Fibroblast of lung (primary cell): Measurements from ENCODE around the gene ACTN1. TPM values are rescaled to one million over a fixed set of nuclear protein-coding genes. Genes with fewer than 3 reads are reported as not detected.

ENCODE experiments used
- DNase-seq, 2 donors: peaks; one replicate each; pipeline versions ENCODE4 v3.0.0 to v3.0.0-alpha.2; 2010; ENCODE audit warnings: low read depth in 2 of 2
- H2AFZ ChIP-seq: 2 replicates; pipeline ENCODE4 v1.5.1; 2012; ENCODE audit warnings: low read length, control low read depth, inconsistent platforms
- H3K27ac ChIP-seq: 2 replicates; pipeline ENCODE4 v1.5.1; 2011; ENCODE audit warnings: low read length, control low read depth; ENCODE audit not compliant: insufficient read depth
- H3K27me3 ChIP-seq: 2 replicates; pipeline ENCODE4 v1.5.1; 2011; ENCODE audit warnings: mild to moderate bottlenecking, low read length; ENCODE audit not compliant: control insufficient read depth, insufficient read depth
- H3K36me3 ChIP-seq: 2 replicates; pipeline ENCODE4 v1.5.1; 2011; ENCODE audit warnings: low read length; ENCODE audit not compliant: control insufficient read depth, insufficient read depth
- H3K4me1 ChIP-seq: 2 replicates; pipeline ENCODE4 v1.5.1; 2011; ENCODE audit warnings: low read length; ENCODE audit not compliant: control insufficient read depth, insufficient read depth; ENCODE audit errors: extremely low read depth
- H3K4me2 ChIP-seq: 2 replicates; pipeline ENCODE4 v1.5.1; 2011; ENCODE audit warnings: low read length, control low read depth; ENCODE audit not compliant: insufficient read depth; ENCODE audit errors: extremely low read depth
- H3K4me3 ChIP-seq, 4 experiments: fragments of 200-600 bp in 1 of 4; sonication (generic) in 1 of 4; replicated peaks in 1 of 4; 2 replicates each; pipeline ENCODE4 v1.5.1; 2011 to 2016; ENCODE audit warnings: low read length in 4 of 4, low read depth in 3 of 4, mild to moderate bottlenecking in 3 of 4, control low read depth in 2 of 4, inconsistent platforms in 1 of 4, mixed read lengths in 1 of 4; ENCODE audit not compliant: insufficient read depth in 1 of 4; ENCODE audit errors: control extremely low read depth in 1 of 4
- H3K79me2 ChIP-seq: 2 replicates; pipeline ENCODE4 v1.5.1; 2012; ENCODE audit warnings: mild to moderate bottlenecking, low read length, inconsistent platforms; ENCODE audit not compliant: control insufficient read depth, insufficient read depth
- H3K9ac ChIP-seq: 2 replicates; pipeline ENCODE4 v1.5.1; 2011; ENCODE audit warnings: mild to moderate bottlenecking, low read length, control low read depth; ENCODE audit not compliant: insufficient read depth
- H3K9me3 ChIP-seq: 2 replicates; pipeline ENCODE4 v1.5.1; 2012; ENCODE audit warnings: low read depth, low read length; ENCODE audit not compliant: control insufficient read depth, insufficient read depth
- H4K20me1 ChIP-seq: 2 replicates; pipeline ENCODE4 v1.5.1; 2011; ENCODE audit warnings: low read length; ENCODE audit not compliant: control insufficient read depth, insufficient read depth; ENCODE audit errors: extremely low read depth
- EZH2 ChIP-seq: IDR thresholded peaks from 2 replicates; pipeline ENCODE4 v1.5.1; 2012; ENCODE audit warnings: low read length, control low read depth, mild to moderate bottlenecking; ENCODE audit errors: missing control alignments
- polyA plus RNA-seq, 2 donors: library from polyadenylated mRNA; depleted of rRNA in 1 of 2; stranded (reverse) in 1 of 2; unstranded in 1 of 2; fragments of >200 nt; gene quantifications; 2 replicates each; pipeline ENCODE4 v1.2.1, GENCODE V29; 2011 to 2012; ENCODE audit warnings: missing spikeins in 1 of 2
- total RNA-seq: library from RNA; depleted of rRNA; stranded (reverse); fragments of >200 nt; gene quantifications from 2 replicates; pipeline ENCODE4 v1.2.1, GENCODE V29; 2014
- TF ChIP-seq, protein P1 (sequence below), 2 donors: IDR thresholded peaks in 1 of 2; conservative IDR thresholded peaks in 1 of 2; 1 replicate in 1 of 2; 2 replicates in 1 of 2; pipeline ENCODE4 v1.5.1; 2011 to 2012; ENCODE audit warnings: low read length in 2 of 2, control low read depth in 1 of 2, inconsistent platforms in 1 of 2, low read depth in 1 of 2, mild to moderate bottlenecking in 1 of 2

ACTN1 gene
- total and polyA plus RNA-seq, 2 donors (not counting 1 experiment from before 2014, with no cell fraction given), result 254 to 729 TPM

- no peak for TF ChIP-seq EZH2
- TF ChIP-seq, protein P1, sequence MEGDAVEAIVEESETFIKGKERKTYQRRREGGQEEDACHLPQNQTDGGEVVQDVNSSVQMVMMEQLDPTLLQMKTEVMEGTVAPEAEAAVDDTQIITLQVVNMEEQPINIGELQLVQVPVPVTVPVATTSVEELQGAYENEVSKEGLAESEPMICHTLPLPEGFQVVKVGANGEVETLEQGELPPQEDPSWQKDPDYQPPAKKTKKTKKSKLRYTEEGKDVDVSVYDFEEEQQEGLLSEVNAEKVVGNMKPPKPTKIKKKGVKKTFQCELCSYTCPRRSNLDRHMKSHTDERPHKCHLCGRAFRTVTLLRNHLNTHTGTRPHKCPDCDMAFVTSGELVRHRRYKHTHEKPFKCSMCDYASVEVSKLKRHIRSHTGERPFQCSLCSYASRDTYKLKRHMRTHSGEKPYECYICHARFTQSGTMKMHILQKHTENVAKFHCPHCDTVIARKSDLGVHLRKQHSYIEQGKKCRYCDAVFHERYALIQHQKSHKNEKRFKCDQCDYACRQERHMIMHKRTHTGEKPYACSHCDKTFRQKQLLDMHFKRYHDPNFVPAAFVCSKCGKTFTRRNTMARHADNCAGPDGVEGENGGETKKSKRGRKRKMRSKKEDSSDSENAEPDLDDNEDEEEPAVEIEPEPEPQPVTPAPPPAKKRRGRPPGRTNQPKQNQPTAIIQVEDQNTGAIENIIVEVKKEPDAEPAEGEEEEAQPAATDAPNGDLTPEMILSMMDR (conservative IDR thresholded peaks at IDR 0.05 in 1 of 2, IDR thresholded peaks at IDR 0.05 in 1 of 2; ENCODE audit: low read depth in 1 of 2, low read length in 2 of 2), result no peak
- peaks cover 3% of the 10 kb centered on the region for H4K20me1 ChIP-seq
- H3K27ac ChIP-seq, result peak overlapping the region; percentile 67
- peaks cover 95% of the 10 kb centered on the region for H3K79me2 ChIP-seq
- H3K4me3 ChIP-seq, result no peak overlapping the region
- no peaks in the 10 kb centered on the region for H3K27me3 ChIP-seq
- peak overlapping the region; percentile 41 for H3K4me2 ChIP-seq
- peak overlapping the region; percentile 20 for H3K9ac ChIP-seq
- H2AFZ ChIP-seq, result no peak overlapping the region
- H3K36me3 ChIP-seq, result no peaks in the 10 kb centered on the region
- peaks cover 55% of the 10 kb centered on the region for H3K4me1 ChIP-seq
- DNase-seq, result no peak
- no peaks in the 10 kb centered on the region for H3K9me3 ChIP-seq
Measured at GRCh38 chr14:68948686-68949600, 30.2 kb downstream of the ACTN1 start.

DNA sequence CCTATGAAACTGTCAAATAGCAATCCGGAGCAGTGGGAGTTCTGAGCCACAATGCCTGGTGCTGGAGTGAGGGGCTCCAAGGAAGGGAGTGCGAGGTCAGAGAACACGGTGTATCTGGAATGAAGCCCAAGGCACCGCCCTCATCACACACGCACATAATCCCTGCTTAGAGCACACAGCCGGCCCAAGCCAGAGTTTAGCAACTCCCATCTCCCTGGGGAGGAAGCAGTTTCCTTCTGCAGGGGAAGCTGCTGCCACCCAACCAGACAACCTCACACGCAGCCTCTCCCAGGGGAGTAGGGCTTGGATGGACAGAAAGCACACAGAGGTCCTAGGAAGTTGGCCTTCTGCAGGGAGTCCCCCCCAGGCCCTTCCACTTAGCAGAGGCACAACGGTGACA, 31.3 kb downstream of the ACTN1 start:
- no peak overlapping the region for H3K4me3 ChIP-seq
- H3K27me3 ChIP-seq, result no peaks in the 10 kb centered on the region
- no peak overlapping the region for H2AFZ ChIP-seq
- peak overlapping the region; percentile 10 for H3K4me2 ChIP-seq
- H3K79me2 ChIP-seq, result peaks cover 97% of the 10 kb centered on the region
- H3K4me1 ChIP-seq, result peaks cover 61% of the 10 kb centered on the region
- H3K9ac ChIP-seq, result no peak overlapping the region
- peaks cover 2% of the 10 kb centered on the region for H3K36me3 ChIP-seq
- no peak for TF ChIP-seq EZH2
- TF ChIP-seq, protein P1 (conservative IDR thresholded peaks at IDR 0.05 in 1 of 2, IDR thresholded peaks at IDR 0.05 in 1 of 2; ENCODE audit: low read depth in 1 of 2, low read length in 2 of 2), result no peak
- H3K27ac ChIP-seq, result peak overlapping the region; percentile 41
- DNase-seq, result peak in 1 of 2 donors; percentile 76
- no peaks in the 10 kb centered on the region for H3K9me3 ChIP-seq
- H4K20me1 ChIP-seq, result peaks cover 3% of the 10 kb centered on the region

GRCh38 chr14:68946489-68946822, 32.6 kb downstream of the ACTN1 start:
- H3K79me2 ChIP-seq, result peaks cover 98% of the 10 kb centered on the region
- TF ChIP-seq, protein P1 (conservative IDR thresholded peaks at IDR 0.05 in 1 of 2, IDR thresholded peaks at IDR 0.05 in 1 of 2; ENCODE audit: low read depth in 1 of 2, low read length in 2 of 2), result no peak
- TF ChIP-seq EZH2, result no peak
- H3K9ac ChIP-seq, result no peak overlapping the region
- no peak overlapping the region for H3K4me2 ChIP-seq
- H3K4me3 ChIP-seq, result no peak overlapping the region
- H4K20me1 ChIP-seq, result peaks cover 3% of the 10 kb centered on the region
- no peak overlapping the region for H2AFZ ChIP-seq
- no peak for DNase-seq
- H3K9me3 ChIP-seq, result no peaks in the 10 kb centered on the region
- peaks cover 58% of the 10 kb centered on the region for H3K4me1 ChIP-seq
- no peaks in the 10 kb centered on the region for H3K27me3 ChIP-seq
- H3K36me3 ChIP-seq, result peaks cover 2% of the 10 kb centered on the region
- H3K27ac ChIP-seq, result no peak overlapping the region
